Central memory CD8-positive, alpha-beta T cell (primary cell): ENCODE measurements around the gene INPP5A.
"Not testable (repeated sequence)": the region's sequence is repeated elsewhere in the genome, so short reads cannot be mapped to it uniquely, and the experiment has no call there.

Experiments
- ATAC-seq: fragments of 150-1000 bp; cut with Tn5 transposase; replicated peaks from 2 replicates; pipeline ENCODE4 v1.10.0; 2022; ENCODE audit warnings: mild to moderate bottlenecking, moderate FRiP score, moderate number of reproducible peaks; ENCODE audit not compliant: poor library complexity, severe bottlenecking; ENCODE audit errors: extremely low read depth
- DNase-seq, 2 donors: peaks; one replicate each; pipeline ENCODE4 v3.0.0; 2021; ENCODE audit warnings: low spot score in 2 of 2
- H3K27ac Mint-ChIP-seq: one replicate; pipeline ENCODE4 v1.8.0; 2022; ENCODE audit warnings: low read depth, mild to moderate bottlenecking, moderate library complexity, mixed read lengths
- H3K27me3 Mint-ChIP-seq: one replicate; pipeline ENCODE4 v1.8.0; 2022; ENCODE audit warnings: mixed read lengths
- H3K36me3 Mint-ChIP-seq: one replicate; pipeline ENCODE4 v1.8.0; 2022; ENCODE audit warnings: mild to moderate bottlenecking, moderate library complexity, mixed read lengths; ENCODE audit not compliant: insufficient read depth
- H3K4me1 Mint-ChIP-seq: one replicate; pipeline ENCODE4 v1.8.0; 2022; ENCODE audit warnings: mixed read lengths
- H3K4me3 Mint-ChIP-seq: one replicate; pipeline ENCODE4 v1.8.0; 2022; ENCODE audit warnings: mild to moderate bottlenecking, moderate library complexity, mixed read lengths
- H3K9me3 Mint-ChIP-seq: one replicate; pipeline ENCODE4 v1.8.0; 2022; ENCODE audit warnings: mixed read lengths

INPP5A gene

GRCh38 chr10:132593389-132593788 lies 55.8 kb downstream of the INPP5A start:
- no peak overlapping the region for H3K4me3 Mint-ChIP-seq
- ATAC-seq, result peak; percentile 40
- H3K36me3 Mint-ChIP-seq, result no peaks in the 10 kb centered on the region
- DNase-seq, result no peak
- no peaks in the 10 kb centered on the region for H3K27me3 Mint-ChIP-seq
- peaks cover 43% of the 10 kb centered on the region for H3K4me1 Mint-ChIP-seq
- H3K9me3 Mint-ChIP-seq, result no peaks in the 10 kb centered on the region
- peak overlapping the region; percentile 2 for H3K27ac Mint-ChIP-seq

- peak overlapping the region; percentile 2 for H3K27ac Mint-ChIP-seq
- no peaks in the 10 kb centered on the region for H3K27me3 Mint-ChIP-seq
- peak; percentile 40 for ATAC-seq
- H3K4me3 Mint-ChIP-seq, result no peak overlapping the region
- peaks cover 38% of the 10 kb centered on the region for H3K4me1 Mint-ChIP-seq
- no peak for DNase-seq
- H3K9me3 Mint-ChIP-seq, result no peaks in the 10 kb centered on the region
- no peaks in the 10 kb centered on the region for H3K36me3 Mint-ChIP-seq
These were observed 56.6 kb downstream of the INPP5A start for GRCh38 chr10:132593900-132594876.

GRCh38 chr10:132595021-132595420 lies 57.4 kb downstream of the INPP5A start:
- no peak for DNase-seq
- peaks cover 1% of the 10 kb centered on the region for H3K9me3 Mint-ChIP-seq
- ATAC-seq, result no peak
- H3K27me3 Mint-ChIP-seq, result no peaks in the 10 kb centered on the region
- no peaks in the 10 kb centered on the region for H3K36me3 Mint-ChIP-seq
- no peak overlapping the region for H3K4me3 Mint-ChIP-seq
- no peak overlapping the region for H3K27ac Mint-ChIP-seq
- H3K4me1 Mint-ChIP-seq, result peaks cover 38% of the 10 kb centered on the region

- Mint-ChIP-seq H3K4me3 (no peak overlapping the region), H3K9me3 (peaks cover 8% of the 10 kb centered on the region), H3K36me3 (no peaks in the 10 kb centered on the region), H3K4me1 (peaks cover 45% of the 10 kb centered on the region), H3K27ac (peak overlapping the region; percentile 78), H3K27me3 (no peaks in the 10 kb centered on the region)
- no peak for ATAC-seq
- no peak for DNase-seq
These were observed 58.3 kb downstream of the INPP5A start for GRCh38 chr10:132595854-132596253.

- Mint-ChIP-seq H3K4me1 (peaks cover 42% of the 10 kb centered on the region), H3K9me3 (peaks cover 8% of the 10 kb centered on the region), H3K27ac (no peak overlapping the region), H3K4me3 (no peak overlapping the region), H3K27me3 (no peaks in the 10 kb centered on the region), H3K36me3 (no peaks in the 10 kb centered on the region)
- DNase-seq (no peak), ATAC-seq (no peak)
These were observed 59.2 kb downstream of the INPP5A start for GRCh38 chr10:132596742-132597279.

GRCh38 chr10:132597654-132598053 lies 60.1 kb downstream of the INPP5A start:
- no peak overlapping the region for H3K27ac Mint-ChIP-seq
- DNase-seq, result no peak
- H3K36me3 Mint-ChIP-seq, result no peaks in the 10 kb centered on the region
- no peak for ATAC-seq
- H3K27me3 Mint-ChIP-seq, result no peaks in the 10 kb centered on the region
- peaks cover 8% of the 10 kb centered on the region for H3K9me3 Mint-ChIP-seq
- H3K4me1 Mint-ChIP-seq, result peaks cover 39% of the 10 kb centered on the region
- H3K4me3 Mint-ChIP-seq, result no peak overlapping the region

- ATAC-seq, H3K36me3 Mint-ChIP-seq, H3K27ac Mint-ChIP-seq, H3K27me3 Mint-ChIP-seq, DNase-seq, H3K4me3 Mint-ChIP-seq, H3K9me3 Mint-ChIP-seq: not testable (repeated sequence)
- H3K4me1 Mint-ChIP-seq, result peaks cover 31% of the 10 kb centered on the region
These were observed 61.5 kb downstream of the INPP5A start for GRCh38 chr10:132599023-132599618.

GRCh38 chr10:132599732-132600131 lies 62.1 kb downstream of the INPP5A start:
- no peak overlapping the region for H3K4me3 Mint-ChIP-seq
- no peak overlapping the region for H3K27ac Mint-ChIP-seq
- no peak for DNase-seq
- peaks cover 1% of the 10 kb centered on the region for H3K36me3 Mint-ChIP-seq
- peaks cover 32% of the 10 kb centered on the region for H3K4me1 Mint-ChIP-seq
- H3K27me3 Mint-ChIP-seq, result no peaks in the 10 kb centered on the region
- ATAC-seq, result no peak
- peaks cover 8% of the 10 kb centered on the region for H3K9me3 Mint-ChIP-seq

GRCh38 chr10:132600416-132600815 lies 62.8 kb downstream of the INPP5A start:
- Mint-ChIP-seq H3K27me3 (no peaks in the 10 kb centered on the region), H3K4me1 (peaks cover 29% of the 10 kb centered on the region), H3K27ac (no peak overlapping the region), H3K4me3 (no peak overlapping the region), H3K9me3 (peaks cover 8% of the 10 kb centered on the region), H3K36me3 (peaks cover 1% of the 10 kb centered on the region)
- DNase-seq (no peak), ATAC-seq (no peak)

- no peak for ATAC-seq
- no peaks in the 10 kb centered on the region for H3K27me3 Mint-ChIP-seq
- no peak overlapping the region for H3K4me3 Mint-ChIP-seq
- H3K9me3 Mint-ChIP-seq, result peaks cover 8% of the 10 kb centered on the region
- H3K4me1 Mint-ChIP-seq, result peaks cover 29% of the 10 kb centered on the region
- DNase-seq, result no peak
- no peak overlapping the region for H3K27ac Mint-ChIP-seq
- peaks cover 1% of the 10 kb centered on the region for H3K36me3 Mint-ChIP-seq
These were observed 64.0 kb downstream of the INPP5A start for GRCh38 chr10:132601567-132601966.

- DNase-seq (no peak), ATAC-seq (no peak)
- Mint-ChIP-seq H3K9me3 (peaks cover 8% of the 10 kb centered on the region), H3K27me3 (no peaks in the 10 kb centered on the region), H3K4me3 (no peak overlapping the region), H3K36me3 (peaks cover 1% of the 10 kb centered on the region), H3K27ac (no peak overlapping the region), H3K4me1 (peaks cover 29% of the 10 kb centered on the region)
These were observed 65.0 kb downstream of the INPP5A start for GRCh38 chr10:132602614-132603013.

GRCh38 chr10:132603851-132604533 lies 66.4 kb downstream of the INPP5A start:
- Mint-ChIP-seq H3K4me3 (no peak overlapping the region), H3K36me3 (peaks cover 4% of the 10 kb centered on the region), H3K27me3 (no peaks in the 10 kb centered on the region), H3K9me3 (peaks cover 8% of the 10 kb centered on the region), H3K4me1 (peaks cover 35% of the 10 kb centered on the region), H3K27ac (no peak overlapping the region)
- ATAC-seq (no peak), DNase-seq (no peak)
